K562 (cell line): ENCODE data around the gene CCNI. TPM values are rescaled to one million over a fixed set of nuclear protein-coding genes. Genes with fewer than 3 reads are reported as not detected.

Experiments
- ATAC-seq: fragments of 200-7000 bp; cut with Tn5 transposase; 3 replicates; pipeline ENCODE4 v1.9.1; 2020; ENCODE audit warnings: moderate library complexity
- BruUV-seq: library from RNA; stranded (reverse); fragments of 400-500 nt; replicated peaks from 2 replicates; lab custom pipeline; 2021; lab: Mats Ljungman, UMichigan
- CTCF ChIA-PET: fragments of 300-600 bp; formaldehyde crosslinking; extraction: SDS; loops from one replicate; lab custom pipeline; 2021; ENCODE audit warnings: low intra/inter-chr PET ratio; lab: Yijun Ruan, JAX
- POLR2A ChIA-PET: fragments of 300-600, 350-650 bp; sonication (Branson Sonifier 250); formaldehyde crosslinking; extraction: SDS; loops from one replicate; lab custom pipeline; 2021; ENCODE audit warnings: antibody characterized with exemption, inconsistent platforms; lab: Yijun Ruan, JAX
- DNase-seq, 4 experiments: peaks; one replicate each; pipeline versions ENCODE4 v3.0.0 to v3.0.0-alpha.2; 2011 to 2018; ENCODE audit warnings: low spot score in 3 of 4, mixed read lengths in 3 of 4; ENCODE audit errors: extremely low read depth in 1 of 4
- FAIRE-seq: peaks from 2 replicates; lab custom pipeline; 2011; peaks lifted over from hg19 to GRCh38; lab: Jason Lieb, UNC
- H2AFZ ChIP-seq: 2 replicates; pipeline ENCODE4 v1.6.0; 2011; ENCODE audit warnings: low read depth, low read length, control low read depth, inconsistent platforms
- H3K27ac ChIP-seq: fragments of 200-600 bp; 3 replicates; pipeline ENCODE4 v1.8.0; 2011; ENCODE audit warnings: low read depth, mild to moderate bottlenecking, control low read depth, inconsistent platforms, low read length, moderate library complexity, mixed read lengths; ENCODE audit errors: extremely low read depth
- H3K27me3 ChIP-seq, 2 experiments: fragments of 300-600 bp in 1 of 2; 2 replicates in 1 of 2; 3 replicates in 1 of 2; pipeline versions ENCODE4 v1.6.0 to v1.8.0; 2011; ENCODE audit warnings: inconsistent platforms in 2 of 2, low read length in 2 of 2, mild to moderate bottlenecking in 1 of 2, mixed read lengths in 1 of 2, moderate library complexity in 1 of 2; ENCODE audit not compliant: control insufficient read depth in 2 of 2, insufficient read depth in 2 of 2
- H3K36me3 ChIP-seq: fragments of 300-600 bp; 3 replicates; pipeline ENCODE4 v1.8.0; 2011; ENCODE audit warnings: mild to moderate bottlenecking, low read length, inconsistent platforms; ENCODE audit not compliant: control insufficient read depth, insufficient read depth
- H3K4me1 ChIP-seq, 2 experiments: fragments of 200-600 bp in 1 of 2; replicated peaks in 1 of 2; 2 replicates in 1 of 2; 3 replicates in 1 of 2; pipeline versions ENCODE4 v1.5.1 to v1.8.0; 2011; ENCODE audit warnings: inconsistent platforms in 2 of 2, low read length in 2 of 2, mild to moderate bottlenecking in 1 of 2, mixed read lengths in 1 of 2, moderate library complexity in 1 of 2; ENCODE audit not compliant: control insufficient read depth in 2 of 2, insufficient read depth in 2 of 2
- H3K4me2 ChIP-seq: 2 replicates; pipeline ENCODE4 v1.6.1; 2011; ENCODE audit warnings: low read length, control low read depth, inconsistent platforms, mixed read lengths; ENCODE audit not compliant: insufficient read depth
- H3K4me3 ChIP-seq: fragments of 200-600 bp; sonication (generic), shearing (Covaris generic); 2 replicates; pipeline ENCODE4 v1.5.1; 2016; ENCODE audit warnings: control low read depth, inconsistent platforms
- H3K79me2 ChIP-seq: fragments of 200-600 bp; 3 replicates; pipeline ENCODE4 v1.8.0; 2011; ENCODE audit warnings: low read length, inconsistent platforms; ENCODE audit not compliant: control insufficient read depth, insufficient read depth
- H3K9ac ChIP-seq, 2 experiments: 2 replicates each; pipeline versions ENCODE4 v1.6.0 to v1.6.1; 2011; ENCODE audit warnings: low read depth in 2 of 2, low read length in 2 of 2, control low read depth in 1 of 2, inconsistent platforms in 1 of 2, mild to moderate bottlenecking in 1 of 2, mixed read lengths in 1 of 2; ENCODE audit not compliant: insufficient read depth in 1 of 2
- H3K9me1 ChIP-seq: one replicate; pipeline ENCODE4 v1.6.0; 2011; ENCODE audit warnings: inconsistent platforms, mild to moderate bottlenecking, low read length, moderate library complexity; ENCODE audit not compliant: control insufficient read depth, insufficient read depth
- H3K9me3 ChIP-seq: replicated peaks from 2 replicates; pipeline ENCODE4 v1.5.1; 2011; ENCODE audit warnings: low read depth, low read length, inconsistent platforms; ENCODE audit not compliant: control insufficient read depth, insufficient read depth
- H4K20me1 ChIP-seq: replicated peaks from 2 replicates; pipeline ENCODE4 v1.6.1; 2011; ENCODE audit warnings: low read length, inconsistent platforms, mixed read lengths; ENCODE audit not compliant: control insufficient read depth, insufficient read depth
- ASH1L ChIP-seq: fragments of 450-650 bp; IDR thresholded peaks from 2 replicates; pipeline ENCODE4 v1.6.1; 2018; ENCODE audit warnings: borderline replicate concordance, mild to moderate bottlenecking, low read depth; ENCODE audit not compliant: partially characterized antibody
- FOXA3 ChIP-seq, 2 experiments: fragments of 450-650 bp in 1 of 2; sonication (generic) in 1 of 2; formaldehyde crosslinking; IDR thresholded peaks in 1 of 2; conservative IDR thresholded peaks in 1 of 2; 2 replicates each; pipeline versions ENCODE4 v1.4.0 to v1.8.0; 2020 to 2022; ENCODE audit warnings: mild to moderate bottlenecking in 2 of 2, missing genetic modification reagents in 1 of 2
- NCOA1 ChIP-seq: fragments of 450-650 bp; IDR thresholded peaks from 2 replicates; pipeline ENCODE4 v1.6.1; 2016; ENCODE audit warnings: low read depth
- PCBP1 ChIP-seq: fragments of 200-400 bp; formaldehyde crosslinking; IDR thresholded peaks from 2 replicates; pipeline ENCODE4 v1.6.1; 2018; ENCODE audit warnings: mild to moderate bottlenecking, low read depth, low read length; ENCODE audit not compliant: poor library complexity, severe bottlenecking
- PTBP1 ChIP-seq: fragments of 200-400 bp; formaldehyde crosslinking; IDR thresholded peaks from 2 replicates; pipeline ENCODE4 v1.6.1; 2017; ENCODE audit warnings: low read depth, low read length
- SREBF2 ChIP-seq: sonication (generic); formaldehyde crosslinking; IDR thresholded peaks from 2 replicates; pipeline ENCODE4 v1.4.0; 2020; ENCODE audit warnings: mild to moderate bottlenecking, missing genetic modification reagents
- TAF9B ChIP-seq: fragments of 450-650 bp; IDR thresholded peaks from 2 replicates; pipeline ENCODE4 v1.6.1; 2018; ENCODE audit warnings: mild to moderate bottlenecking; ENCODE audit not compliant: partially characterized antibody
- XRCC4 ChIP-seq: IDR thresholded peaks from one replicate; pipeline ENCODE4 v1.6.1; 2011; ENCODE audit not compliant: insufficient read depth, insufficient read length; ENCODE audit errors: extremely low read depth
- in situ Hi-C: fragments of 300-500 bp; cut with MboI; formaldehyde crosslinking; loops from 4 replicates; pipeline ENCODE4 v1.15.0; 2018; ENCODE audit warnings: inconsistent platforms, mixed read lengths
- intact Hi-C: fragments of 100-400 bp; cut with micrococcal nuclease; formaldehyde crosslinking; loops from 2 replicates; pipeline ENCODE4 v1.14.2; 2022
- polyA plus RNA-seq, 8 experiments: library from polyadenylated mRNA; depleted of rRNA in 4 of 8; stranded (reverse) in 5 of 8; unstranded in 3 of 8; fragments of >200 nt; fragmentation: Nextera tagmentation in 2 of 8; fragmentation: Illumina TruSeq in 1 of 8; extraction: Ambion mirVana in 2 of 8; extraction: Trizol in 1 of 8; gene quantifications; 2 replicates each; pipeline versions ENCODE4 v1.2.1 to v1.2.3, GENCODE V29; 2011 to 2014; ENCODE audit warnings: inconsistent platforms in 1 of 8, missing spikeins in 1 of 8
- total RNA-seq, 7 experiments: library from RNA; depleted of rRNA in 6 of 7; stranded (reverse); fragments of >200 nt in 6 of 7; fragmentation: Illumina TruSeq in 2 of 7; extraction: Trizol in 2 of 7; gene quantifications; 2 replicates each; pipeline versions ENCODE4 v1.2.1 to v1.2.3, GENCODE V29; 2011 to 2021; ENCODE audit warnings: low replicate concordance in 1 of 7
- TF ChIP-seq, protein P1 (sequence below), 2 experiments: fragments of 450-650 bp; formaldehyde crosslinking in 1 of 2; IDR thresholded peaks; 2 replicates each; pipeline versions ENCODE4 v1.4.0 to v1.6.1; 2014 to 2020; ENCODE audit warnings: mild to moderate bottlenecking in 2 of 2, borderline replicate concordance in 1 of 2, low read depth in 1 of 2
- TF ChIP-seq, protein P2 (sequence below): sonication (generic); formaldehyde crosslinking; IDR thresholded peaks from 2 replicates; pipeline ENCODE4 v1.8.0; 2022; ENCODE audit warnings: missing genetic modification reagents, mild to moderate bottlenecking, borderline replicate concordance
- TF ChIP-seq, protein P3 (sequence below): sonication (generic); formaldehyde crosslinking; IDR thresholded peaks from 2 replicates; pipeline ENCODE4 v1.8.1; 2023; ENCODE audit warnings: mild to moderate bottlenecking, missing genetic modification reagents
- TF ChIP-seq, protein P4 (sequence below): sonication (generic); formaldehyde crosslinking; IDR thresholded peaks from 2 replicates; pipeline ENCODE4 v1.5.0; 2020; ENCODE audit warnings: missing genetic modification reagents

The CCNI gene
- total and polyA plus RNA-seq, 9 of the 15 experiments (the other 6 are each of a cell fraction or from before 2014, with no cell fraction given), result 43.3 to 159 (median 98.5) TPM

DNA sequence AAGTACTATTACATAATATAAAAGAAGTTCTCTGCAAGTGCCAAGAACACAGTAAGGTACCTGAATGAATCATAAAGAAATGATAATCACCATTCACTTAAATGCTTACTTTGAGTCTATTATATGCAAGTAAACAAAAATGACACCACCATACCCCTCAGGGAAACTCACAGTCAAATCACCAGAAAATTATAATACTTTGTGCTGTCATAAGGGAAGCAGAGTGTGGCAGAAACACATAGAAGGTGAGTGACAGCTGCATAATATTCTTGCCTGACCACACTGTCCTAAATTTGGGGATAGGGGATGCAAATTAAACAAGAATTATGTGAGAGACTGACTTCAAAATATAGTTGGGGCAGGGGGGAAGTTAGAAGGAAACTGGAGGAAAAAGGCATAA, 12.9 kb downstream of the CCNI start:
- Histone ChIP-seq H4K20me1 (no peaks in the 10 kb centered on the region), H3K79me2 (peaks cover 44% of the 10 kb centered on the region), H3K9ac (no peak overlapping the region), H3K4me2 (no peak overlapping the region), H3K36me3 (peaks cover 80% of the 10 kb centered on the region), H3K4me1 (no peaks in the 10 kb centered on the region), H3K9me3 (no peaks in the 10 kb centered on the region), H2AFZ (no peak overlapping the region), H3K27ac (no peak overlapping the region), H3K9me1 (no peaks in the 10 kb centered on the region), H3K4me3 (no peak overlapping the region), H3K27me3 (no peaks in the 10 kb centered on the region)
- DNase-seq (no peak), FAIRE-seq (no peak), ATAC-seq (no peak)
- ChIA-PET CTCF (no interaction called here), POLR2A (no interaction called here)
- no TSS peak for BruUV-seq
- intact Hi-C loops, result no loop called here
- in situ Hi-C loops, result no loop called here
- no peak for TF ChIP-seq PCBP1
- TF ChIP-seq, protein P1, sequence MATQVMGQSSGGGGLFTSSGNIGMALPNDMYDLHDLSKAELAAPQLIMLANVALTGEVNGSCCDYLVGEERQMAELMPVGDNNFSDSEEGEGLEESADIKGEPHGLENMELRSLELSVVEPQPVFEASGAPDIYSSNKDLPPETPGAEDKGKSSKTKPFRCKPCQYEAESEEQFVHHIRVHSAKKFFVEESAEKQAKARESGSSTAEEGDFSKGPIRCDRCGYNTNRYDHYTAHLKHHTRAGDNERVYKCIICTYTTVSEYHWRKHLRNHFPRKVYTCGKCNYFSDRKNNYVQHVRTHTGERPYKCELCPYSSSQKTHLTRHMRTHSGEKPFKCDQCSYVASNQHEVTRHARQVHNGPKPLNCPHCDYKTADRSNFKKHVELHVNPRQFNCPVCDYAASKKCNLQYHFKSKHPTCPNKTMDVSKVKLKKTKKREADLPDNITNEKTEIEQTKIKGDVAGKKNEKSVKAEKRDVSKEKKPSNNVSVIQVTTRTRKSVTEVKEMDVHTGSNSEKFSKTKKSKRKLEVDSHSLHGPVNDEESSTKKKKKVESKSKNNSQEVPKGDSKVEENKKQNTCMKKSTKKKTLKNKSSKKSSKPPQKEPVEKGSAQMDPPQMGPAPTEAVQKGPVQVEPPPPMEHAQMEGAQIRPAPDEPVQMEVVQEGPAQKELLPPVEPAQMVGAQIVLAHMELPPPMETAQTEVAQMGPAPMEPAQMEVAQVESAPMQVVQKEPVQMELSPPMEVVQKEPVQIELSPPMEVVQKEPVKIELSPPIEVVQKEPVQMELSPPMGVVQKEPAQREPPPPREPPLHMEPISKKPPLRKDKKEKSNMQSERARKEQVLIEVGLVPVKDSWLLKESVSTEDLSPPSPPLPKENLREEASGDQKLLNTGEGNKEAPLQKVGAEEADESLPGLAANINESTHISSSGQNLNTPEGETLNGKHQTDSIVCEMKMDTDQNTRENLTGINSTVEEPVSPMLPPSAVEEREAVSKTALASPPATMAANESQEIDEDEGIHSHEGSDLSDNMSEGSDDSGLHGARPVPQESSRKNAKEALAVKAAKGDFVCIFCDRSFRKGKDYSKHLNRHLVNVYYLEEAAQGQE (IDR thresholded peaks at IDR 0.05; ENCODE audit: borderline replicate concordance), result no peak
- TF ChIP-seq, protein P1 (CRISPR knock-in tag; IDR thresholded peaks at IDR 0.05; ENCODE audit: low read depth), result no peak
- no peak for TF ChIP-seq TAF9B
- TF ChIP-seq, protein P2, sequence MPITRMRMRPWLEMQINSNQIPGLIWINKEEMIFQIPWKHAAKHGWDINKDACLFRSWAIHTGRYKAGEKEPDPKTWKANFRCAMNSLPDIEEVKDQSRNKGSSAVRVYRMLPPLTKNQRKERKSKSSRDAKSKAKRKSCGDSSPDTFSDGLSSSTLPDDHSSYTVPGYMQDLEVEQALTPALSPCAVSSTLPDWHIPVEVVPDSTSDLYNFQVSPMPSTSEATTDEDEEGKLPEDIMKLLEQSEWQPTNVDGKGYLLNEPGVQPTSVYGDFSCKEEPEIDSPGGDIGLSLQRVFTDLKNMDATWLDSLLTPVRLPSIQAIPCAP (CRISPR knock-in tag), result no peak
- no peak for TF ChIP-seq SREBF2
- TF ChIP-seq ASH1L, result no peak
- no peak for TF ChIP-seq NCOA1
- TF ChIP-seq, protein P3, sequence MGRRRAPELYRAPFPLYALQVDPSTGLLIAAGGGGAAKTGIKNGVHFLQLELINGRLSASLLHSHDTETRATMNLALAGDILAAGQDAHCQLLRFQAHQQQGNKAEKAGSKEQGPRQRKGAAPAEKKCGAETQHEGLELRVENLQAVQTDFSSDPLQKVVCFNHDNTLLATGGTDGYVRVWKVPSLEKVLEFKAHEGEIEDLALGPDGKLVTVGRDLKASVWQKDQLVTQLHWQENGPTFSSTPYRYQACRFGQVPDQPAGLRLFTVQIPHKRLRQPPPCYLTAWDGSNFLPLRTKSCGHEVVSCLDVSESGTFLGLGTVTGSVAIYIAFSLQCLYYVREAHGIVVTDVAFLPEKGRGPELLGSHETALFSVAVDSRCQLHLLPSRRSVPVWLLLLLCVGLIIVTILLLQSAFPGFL (CRISPR knock-in tag), result no peak
- no peak for TF ChIP-seq FOXA3 (CRISPR knock-in tag; conservative IDR thresholded peaks at IDR 0.05 in 1 of 2, IDR thresholded peaks at IDR 0.05 in 1 of 2)
- TF ChIP-seq, protein P4, sequence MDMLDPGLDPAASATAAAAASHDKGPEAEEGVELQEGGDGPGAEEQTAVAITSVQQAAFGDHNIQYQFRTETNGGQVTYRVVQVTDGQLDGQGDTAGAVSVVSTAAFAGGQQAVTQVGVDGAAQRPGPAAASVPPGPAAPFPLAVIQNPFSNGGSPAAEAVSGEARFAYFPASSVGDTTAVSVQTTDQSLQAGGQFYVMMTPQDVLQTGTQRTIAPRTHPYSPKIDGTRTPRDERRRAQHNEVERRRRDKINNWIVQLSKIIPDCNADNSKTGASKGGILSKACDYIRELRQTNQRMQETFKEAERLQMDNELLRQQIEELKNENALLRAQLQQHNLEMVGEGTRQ (CRISPR knock-in tag), result no peak
- TF ChIP-seq XRCC4, result no peak
- no peak for TF ChIP-seq PTBP1
